Osteoblast (primary cell): Measurements from ENCODE around the gene ZNF280C. TPM values are rescaled to one million over a fixed set of nuclear protein-coding genes. Genes with fewer than 3 reads are reported as not detected.

Experiments used
- DNase-seq: peaks from one replicate; pipeline ENCODE4 v3.0.0; 2011; ENCODE audit warnings: low spot score, mixed read lengths; ENCODE audit not compliant: insufficient read length; ENCODE audit errors: missing footprints
- H2AFZ ChIP-seq: 2 replicates; pipeline ENCODE4 v1.6.0; 2011; ENCODE audit warnings: mild to moderate bottlenecking, low read length
- H3K27ac ChIP-seq: 2 replicates; pipeline ENCODE4 v1.5.1; 2011; ENCODE audit warnings: mild to moderate bottlenecking, low read depth, low read length, moderate library complexity
- H3K27me3 ChIP-seq: 2 replicates; pipeline ENCODE4 v1.6.0; 2012; ENCODE audit warnings: mild to moderate bottlenecking, control low read depth, inconsistent platforms, low read length, moderate library complexity; ENCODE audit not compliant: insufficient read depth
- H3K36me3 ChIP-seq: 2 replicates; pipeline ENCODE4 v1.5.1; 2011; ENCODE audit warnings: mild to moderate bottlenecking, low read length, control low read depth, moderate library complexity; ENCODE audit not compliant: insufficient read depth
- H3K4me1 ChIP-seq: 2 replicates; pipeline ENCODE4 v1.5.1; 2011; ENCODE audit warnings: mild to moderate bottlenecking, low read length, control low read depth, moderate library complexity; ENCODE audit not compliant: insufficient read depth
- H3K4me2 ChIP-seq: 2 replicates; pipeline ENCODE4 v1.6.0; 2011; ENCODE audit warnings: mild to moderate bottlenecking, low read length; ENCODE audit not compliant: insufficient read depth
- H3K4me3 ChIP-seq: fragments of 200-600 bp; sonication (generic); 3 replicates; pipeline ENCODE4 v1.5.1; 2012; ENCODE audit warnings: mild to moderate bottlenecking, low read length, inconsistent platforms; ENCODE audit not compliant: insufficient read depth
- H3K79me2 ChIP-seq: 2 replicates; pipeline ENCODE4 v1.6.0; 2012; ENCODE audit warnings: mild to moderate bottlenecking, low read length, control low read depth, inconsistent platforms; ENCODE audit not compliant: insufficient read depth
- H3K9me3 ChIP-seq: 2 replicates; pipeline ENCODE4 v1.5.1; 2011; ENCODE audit warnings: low read depth, low read length, control low read depth
- H4K20me1 ChIP-seq: 2 replicates; pipeline ENCODE4 v1.6.0; 2012; ENCODE audit warnings: mild to moderate bottlenecking, low read length, control low read depth; ENCODE audit not compliant: insufficient read depth
- total RNA-seq: library from RNA; depleted of rRNA; stranded (reverse); fragments of >200 nt; gene quantifications from 2 replicates; pipeline ENCODE4 v1.2.3, GENCODE V29; 2012
- TF ChIP-seq, protein P1 (sequence below): IDR thresholded peaks from 2 replicates; pipeline ENCODE4 v1.5.1; 2011; ENCODE audit warnings: mild to moderate bottlenecking, low read depth, low read length, moderate library complexity; ENCODE audit errors: extremely low read depth

ZNF280C gene
- total RNA-seq, 1 donor = 5.4 TPM

GRCh38 chrX:130228871-130229270, 39.8 kb downstream of the ZNF280C start:
- Histone ChIP-seq H3K79me2 (no peaks in the 10 kb centered on the region), H3K27ac (no peak overlapping the region), H3K4me2 (no peak overlapping the region), H2AFZ (no peak overlapping the region), H3K9me3 (no peaks in the 10 kb centered on the region), H3K4me1 (no peaks in the 10 kb centered on the region), H4K20me1 (no peaks in the 10 kb centered on the region), H3K27me3 (peaks cover 3% of the 10 kb centered on the region), H3K36me3 (no peaks in the 10 kb centered on the region), H3K4me3 (no peak overlapping the region)
- DNase-seq = no peak
- TF ChIP-seq, protein P1, sequence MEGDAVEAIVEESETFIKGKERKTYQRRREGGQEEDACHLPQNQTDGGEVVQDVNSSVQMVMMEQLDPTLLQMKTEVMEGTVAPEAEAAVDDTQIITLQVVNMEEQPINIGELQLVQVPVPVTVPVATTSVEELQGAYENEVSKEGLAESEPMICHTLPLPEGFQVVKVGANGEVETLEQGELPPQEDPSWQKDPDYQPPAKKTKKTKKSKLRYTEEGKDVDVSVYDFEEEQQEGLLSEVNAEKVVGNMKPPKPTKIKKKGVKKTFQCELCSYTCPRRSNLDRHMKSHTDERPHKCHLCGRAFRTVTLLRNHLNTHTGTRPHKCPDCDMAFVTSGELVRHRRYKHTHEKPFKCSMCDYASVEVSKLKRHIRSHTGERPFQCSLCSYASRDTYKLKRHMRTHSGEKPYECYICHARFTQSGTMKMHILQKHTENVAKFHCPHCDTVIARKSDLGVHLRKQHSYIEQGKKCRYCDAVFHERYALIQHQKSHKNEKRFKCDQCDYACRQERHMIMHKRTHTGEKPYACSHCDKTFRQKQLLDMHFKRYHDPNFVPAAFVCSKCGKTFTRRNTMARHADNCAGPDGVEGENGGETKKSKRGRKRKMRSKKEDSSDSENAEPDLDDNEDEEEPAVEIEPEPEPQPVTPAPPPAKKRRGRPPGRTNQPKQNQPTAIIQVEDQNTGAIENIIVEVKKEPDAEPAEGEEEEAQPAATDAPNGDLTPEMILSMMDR = no peak

DNA sequence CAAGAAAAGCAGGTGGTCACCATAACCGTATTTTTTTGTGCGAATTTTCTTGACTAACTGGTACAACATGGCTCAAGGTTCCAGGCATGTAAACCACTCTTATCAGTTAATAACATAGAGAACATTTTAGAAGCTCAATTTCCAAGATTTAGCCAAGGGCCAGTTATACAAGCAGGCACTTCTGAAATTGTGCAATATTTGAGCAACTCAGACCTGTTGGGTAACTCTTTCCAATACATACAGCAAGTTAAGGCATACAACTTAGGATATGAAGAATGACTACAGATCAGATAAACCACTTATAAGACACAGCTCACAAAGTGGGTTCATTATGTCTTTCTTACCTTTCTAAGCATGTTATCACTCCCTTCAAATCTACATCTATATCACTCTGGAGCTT, 43.9 kb downstream of the ZNF280C start:
- Histone ChIP-seq H3K36me3 (no peaks in the 10 kb centered on the region), H3K9me3 (no peaks in the 10 kb centered on the region), H4K20me1 (no peaks in the 10 kb centered on the region), H3K4me1 (no peaks in the 10 kb centered on the region), H3K79me2 (no peaks in the 10 kb centered on the region), H3K4me3 (no peak overlapping the region), H3K27me3 (peaks cover 3% of the 10 kb centered on the region), H3K4me2 (no peak overlapping the region), H2AFZ (no peak overlapping the region), H3K27ac (no peak overlapping the region)
- DNase-seq = no peak
- TF ChIP-seq, protein P1 = no peak

DNA sequence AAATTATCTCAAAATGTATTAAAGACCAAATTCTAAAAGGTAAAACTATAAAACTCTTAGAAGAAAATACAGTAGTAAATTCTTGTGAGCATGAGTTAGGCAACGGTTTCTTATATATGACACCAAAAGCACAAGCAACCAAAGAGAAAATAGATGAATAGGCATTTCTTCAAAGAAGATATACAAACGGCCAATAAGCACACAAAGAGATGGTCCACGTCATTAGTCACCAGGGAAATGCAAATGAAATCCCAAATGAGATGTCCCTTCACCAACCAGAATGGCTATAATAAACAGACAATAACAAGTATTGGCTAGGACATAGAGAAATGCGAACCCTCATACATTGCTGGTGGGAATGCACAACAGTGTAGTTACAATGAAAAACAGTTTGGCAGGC, 52.4 kb downstream of the ZNF280C start:
- no peak overlapping the region for H3K27ac ChIP-seq
- no peaks in the 10 kb centered on the region for H4K20me1 ChIP-seq
- no peaks in the 10 kb centered on the region for H3K36me3 ChIP-seq
- TF ChIP-seq, protein P1 = no peak
- H3K27me3 ChIP-seq = peaks cover 2% of the 10 kb centered on the region
- H3K4me2 ChIP-seq = no peak overlapping the region
- no peaks in the 10 kb centered on the region for H3K9me3 ChIP-seq
- no peaks in the 10 kb centered on the region for H3K79me2 ChIP-seq
- no peak overlapping the region for H3K4me3 ChIP-seq
- H2AFZ ChIP-seq = no peak overlapping the region
- H3K4me1 ChIP-seq = no peaks in the 10 kb centered on the region
- no peak for DNase-seq

DNA sequence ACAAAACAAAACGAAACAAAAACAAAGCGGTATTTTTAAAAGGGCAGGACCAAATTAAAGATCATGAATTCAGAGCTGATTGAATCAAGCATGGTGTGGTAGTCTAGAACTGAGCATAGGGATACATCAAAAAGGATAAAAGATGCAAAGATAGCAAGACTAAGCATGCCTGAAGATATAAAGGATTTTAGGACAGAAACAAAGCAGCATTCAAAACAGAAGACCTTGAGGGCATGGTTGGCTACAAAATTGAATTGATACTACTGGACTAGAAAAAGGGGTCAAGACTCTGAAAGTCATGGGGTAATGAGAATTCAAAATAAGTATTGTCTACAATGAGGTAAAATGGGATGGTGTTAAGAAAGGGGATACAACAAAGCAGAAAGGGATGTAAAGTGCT, 55.3 kb downstream of the ZNF280C start:
- Histone ChIP-seq H3K36me3 (no peaks in the 10 kb centered on the region), H3K79me2 (no peaks in the 10 kb centered on the region), H3K4me2 (no peak overlapping the region), H3K9me3 (no peaks in the 10 kb centered on the region), H3K27me3 (peaks cover 2% of the 10 kb centered on the region), H3K4me3 (no peak overlapping the region), H3K4me1 (no peaks in the 10 kb centered on the region), H3K27ac (no peak overlapping the region), H2AFZ (no peak overlapping the region), H4K20me1 (no peaks in the 10 kb centered on the region)
- TF ChIP-seq, protein P1 = no peak
- DNase-seq = no peak
